DOHH2 (cell line): ENCODE data around the gene CLDN22.

ENCODE experiments used
- CTCF ChIP-seq: fragments of 200-600 bp; sonication (generic); IDR thresholded peaks from one replicate; pipeline ENCODE4 v1.5.1; 2014; ENCODE audit warnings: antibody characterized with exemption, mild to moderate bottlenecking, low read depth, low read length; ENCODE audit not compliant: poor library complexity, severe bottlenecking
- EZH2phosphoT487 ChIP-seq: fragments of 200-600 bp; sonication (generic); IDR thresholded peaks from 2 replicates; pipeline ENCODE4 v1.6.1; 2017; ENCODE audit warnings: borderline replicate concordance, mild to moderate bottlenecking, antibody characterized with exemption, low read length, moderate library complexity, mixed read lengths

DNA sequence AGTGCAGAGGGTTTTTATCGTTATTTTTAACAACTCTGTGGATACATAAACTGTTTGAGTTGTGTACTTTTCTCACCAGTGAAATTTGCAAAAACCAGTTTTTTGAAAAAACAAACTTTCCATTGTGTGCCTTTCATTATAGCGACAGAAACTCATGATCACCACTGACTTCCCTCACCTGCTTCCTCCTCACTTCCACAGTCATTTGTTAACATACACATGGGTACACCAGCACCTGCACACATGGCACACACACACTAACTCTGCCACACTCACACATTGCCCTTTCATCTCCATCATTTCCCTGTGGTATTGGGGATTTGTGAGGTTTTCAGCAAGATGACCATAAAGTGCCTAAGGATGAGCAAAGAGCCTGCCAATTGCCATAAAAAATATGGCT lies 20.6 kb downstream of the CLDN22 start:
- TF ChIP-seq CTCF (no peak), EZH2phosphoT487 (no peak)
